Body of pancreas (tissue), 4 donors: Measurements from ENCODE around the gene EIF4E. TPM values are rescaled to one million over a fixed set of nuclear protein-coding genes. Genes with fewer than 3 reads are reported as not detected.

Source experiments
- ATAC-seq: fragments of 150-250 bp; one replicate; pipeline ENCODE4 v1.9.1; 2016
- DNase-seq, 4 donors: peaks; one replicate each; pipeline ENCODE4 v3.0.0-alpha.2; 2019
- H3K27ac ChIP-seq, 4 donors: fragments of 200-600 bp; sonication (generic); 1 replicate in 3 of 4; 2 replicates in 1 of 4; pipeline versions ENCODE4 v1.5.1 to v1.6.1; 2016 to 2019; ENCODE audit warnings: mild to moderate bottlenecking in 1 of 4, mixed read lengths in 1 of 4, moderate library complexity in 1 of 4
- H3K27me3 ChIP-seq, 2 donors: fragments of 200-600 bp; sonication (generic); one replicate each; pipeline ENCODE4 v1.6.0; 2016; ENCODE audit warnings: mild to moderate bottlenecking in 1 of 2
- H3K36me3 ChIP-seq, 2 donors: fragments of 200-600 bp; sonication (generic); replicated peaks in 1 of 2; 2 replicates each; pipeline ENCODE4 v1.5.1; 2016; ENCODE audit warnings: low read depth in 2 of 2; ENCODE audit not compliant: insufficient read depth in 1 of 2
- H3K4me1 ChIP-seq: fragments of 200-600 bp; sonication (generic); one replicate; pipeline ENCODE4 v1.6.0; 2016
- H3K4me3 ChIP-seq, 2 donors: fragments of 200-600 bp; sonication (generic); 1 replicate in 1 of 2; 2 replicates in 1 of 2; pipeline ENCODE4 v1.5.1; 2016 to 2019
- H3K9me3 ChIP-seq, 3 donors: fragments of 200-600 bp; sonication (generic); 1 replicate in 2 of 3; 2 replicates in 1 of 3; pipeline ENCODE4 v1.5.1; 2016
- CTCF ChIP-seq, 7 experiments: fragments of 450-650 bp in 4 of 7; fragments of 200-600 bp in 3 of 7; sonication (generic) in 3 of 7; IDR thresholded peaks; one replicate each; pipeline ENCODE4 v1.5.1; 2016 to 2019; ENCODE audit warnings: antibody characterized with exemption in 7 of 7
- POLR2A ChIP-seq, 3 donors: fragments of 450-650 bp; IDR thresholded peaks; one replicate each; pipeline ENCODE4 v1.6.1; 2016; ENCODE audit warnings: antibody characterized with exemption in 3 of 3, mild to moderate bottlenecking in 2 of 3
- WGBS, 2 donors: methylation state at CpG; one replicate each; pipeline ENCODE4 v1.1.5; 2017; 5-methylcytosine and 5-hydroxymethylcytosine counted together
- intact Hi-C: fragments of 100-400 bp; cut with DNase I; formaldehyde crosslinking; loops from one replicate; pipeline ENCODE4 v1.15.1; 2023
- total RNA-seq, 2 donors: library from RNA; depleted of rRNA; stranded (reverse); fragments of >200 nt; gene quantifications; one replicate each; pipeline ENCODE4 v1.1.0, GENCODE V29; 2016

EIF4E gene
- total RNA-seq, 2 donors from 2014 or later: 31.1 to 67.9 TPM

- Histone ChIP-seq H3K27ac (no peak overlapping the region), H3K9me3 (no peaks in the 10 kb centered on the region), H3K27me3 (no peaks in the 10 kb centered on the region), H3K36me3 (no peaks in the 10 kb centered on the region), H3K4me3 (no peak overlapping the region), H3K4me1 (no peaks in the 10 kb centered on the region)
- ATAC-seq (no peak), DNase-seq (no peak)
- WGBS, 2 donors: 87 to 94% methylated on average over 2 of the region's 2 CpGs
- TF ChIP-seq CTCF (IDR thresholded peaks at IDR 0.05): no peak
- TF ChIP-seq POLR2A (IDR thresholded peaks at IDR 0.05): no peak
- intact Hi-C loops: no loop called here
These were observed 29.1 kb upstream of the EIF4E start for GRCh38 chr4:98958065-98958464.

GRCh38 chr4:98955229-98955628 lies 26.3 kb upstream of the EIF4E start:
- intact Hi-C loops: no loop called here
- H3K27me3 ChIP-seq: no peaks in the 10 kb centered on the region
- 57 to 75% methylated on average over 6 of the region's 6 CpGs for WGBS, 2 donors

GRCh38 chr4:98951710-98952109 lies 22.8 kb upstream of the EIF4E start:
- 79 to 82% methylated on average over 3 of the region's 3 CpGs for WGBS, 2 donors
- TF ChIP-seq POLR2A (IDR thresholded peaks at IDR 0.05): no peak
- no peak for TF ChIP-seq CTCF (IDR thresholded peaks at IDR 0.05)
- Histone ChIP-seq H3K4me3 (no peak overlapping the region), H3K9me3 (no peaks in the 10 kb centered on the region), H3K4me1 (no peaks in the 10 kb centered on the region), H3K27ac (no peak overlapping the region), H3K27me3 (no peaks in the 10 kb centered on the region), H3K36me3 (no peaks in the 10 kb centered on the region)
- intact Hi-C loops: no loop called here
- ATAC-seq (no peak), DNase-seq (no peak)

More at GRCh38 chr4:98955229-98955628, 26.3 kb upstream of the EIF4E start:
- no peak for TF ChIP-seq POLR2A (IDR thresholded peaks at IDR 0.05)
- TF ChIP-seq CTCF (IDR thresholded peaks at IDR 0.05): no peak
- DNase-seq (no peak), ATAC-seq (no peak)
- Histone ChIP-seq H3K36me3 (no peaks in the 10 kb centered on the region), H3K9me3 (no peaks in the 10 kb centered on the region), H3K4me1 (no peaks in the 10 kb centered on the region), H3K4me3 (no peak overlapping the region), H3K27ac (no peak overlapping the region)

- TF ChIP-seq POLR2A (IDR thresholded peaks at IDR 0.05) (no peak), CTCF (IDR thresholded peaks at IDR 0.05) (no peak)
- WGBS, 2 donors: 87 to 89% methylated on average over 1 of the region's 1 CpG
- ATAC-seq: no peak
- intact Hi-C loops: no loop called here
- no peaks in the 10 kb centered on the region for H3K9me3 ChIP-seq
- H3K4me3 ChIP-seq: no peak overlapping the region
- H3K27me3 ChIP-seq: no peaks in the 10 kb centered on the region
- no peak for DNase-seq
- no peak overlapping the region for H3K27ac ChIP-seq
- no peaks in the 10 kb centered on the region for H3K4me1 ChIP-seq
- no peaks in the 10 kb centered on the region for H3K36me3 ChIP-seq
These were observed 22.0 kb upstream of the EIF4E start for GRCh38 chr4:98950925-98951324.

- no peaks in the 10 kb centered on the region for H3K4me1 ChIP-seq
- ATAC-seq: no peak
- H3K27me3 ChIP-seq: no peaks in the 10 kb centered on the region
- no peak overlapping the region for H3K4me3 ChIP-seq
- TF ChIP-seq POLR2A (IDR thresholded peaks at IDR 0.05) (no peak), CTCF (IDR thresholded peaks at IDR 0.05) (no peak)
- no peak for DNase-seq
- H3K27ac ChIP-seq: no peak overlapping the region
- intact Hi-C loops: no loop called here
- H3K36me3 ChIP-seq: no peaks in the 10 kb centered on the region
- H3K9me3 ChIP-seq: no peaks in the 10 kb centered on the region
- WGBS, 2 donors: 87 to 88% methylated on average over 1 of the region's 1 CpG
These were observed 17.4 kb upstream of the EIF4E start for GRCh38 chr4:98946359-98946758.
